HL-60 (cell line): ENCODE data around the gene SLC22A4.

Experiments
- CTCF ChIP-seq: IDR thresholded peaks from one replicate; pipeline ENCODE4 v1.5.1; 2011; ENCODE audit warnings: low read length, control low read depth, inconsistent platforms; ENCODE audit not compliant: insufficient read depth
- POLR2AphosphoS5 ChIP-seq: IDR thresholded peaks from 2 replicates; pipeline ENCODE4 v1.6.1; 2012; ENCODE audit warnings: low read depth

GRCh38 chr5:132358775-132359174, 64.6 kb downstream of the SLC22A4 start:
- no peak for TF ChIP-seq CTCF
- TF ChIP-seq POLR2AphosphoS5: no peak
